PC-3 (cell line): Measurements from ENCODE around the gene UQCR11. TPM values are rescaled to one million over a fixed set of nuclear protein-coding genes. Genes with fewer than 3 reads are reported as not detected.

ENCODE experiments used
- ATAC-seq: fragments of 200-7000 bp; cut with Tn5 transposase; 2 replicates; pipeline ENCODE4 v1.9.1; 2020; ENCODE audit warnings: mild to moderate bottlenecking, moderate library complexity
- BruUV-seq: library from RNA; stranded (reverse); fragments of 400-500 nt; replicated peaks from 2 replicates; lab custom pipeline; 2021; lab: Mats Ljungman, UMichigan
- CTCF ChIA-PET: fragments of 300-600 bp; sonication (Branson Sonifier 250); formaldehyde crosslinking; loops from one replicate; lab custom pipeline; 2022; ENCODE audit warnings: antibody characterized with exemption; lab: Charles Lee
- POLR2A ChIA-PET: fragments of 300-600 bp; sonication (Branson Sonifier 250); formaldehyde crosslinking; loops from one replicate; lab custom pipeline; 2022; ENCODE audit warnings: antibody characterized with exemption; ENCODE audit not compliant: unreplicated experiment; lab: Charles Lee
- DNase-seq: peaks from one replicate; pipeline ENCODE4 v3.0.0-alpha.2; 2015
- H2AFZ ChIP-seq: fragments of 300-600 bp; sonication (generic); 2 replicates; pipeline ENCODE4 v1.6.0; 2016; ENCODE audit warnings: antibody characterized with exemption, low read length
- H3F3A ChIP-seq: fragments of 300-600 bp; sonication (generic); one replicate; pipeline ENCODE4 v1.6.0; 2017; ENCODE audit warnings: antibody characterized with exemption, low read length, control low read depth, mild to moderate bottlenecking; ENCODE audit not compliant: unreplicated experiment
- H3K27ac ChIP-seq: fragments of 300-600 bp; sonication (generic); 2 replicates; pipeline ENCODE4 v1.5.1; 2016; ENCODE audit warnings: mild to moderate bottlenecking, low read length
- H3K27me3 ChIP-seq: fragments of 300-600 bp; sonication (generic); 2 replicates; pipeline ENCODE4 v1.6.1; 2016; ENCODE audit warnings: low read length, mixed read lengths
- H3K36me3 ChIP-seq: fragments of 300-600 bp; sonication (generic); 2 replicates; pipeline ENCODE4 v1.6.1; 2016; ENCODE audit warnings: low read depth, mixed run types, low read length, mixed read lengths
- H3K4me1 ChIP-seq: fragments of 300-600 bp; sonication (generic); 2 replicates; pipeline ENCODE4 v1.5.1; 2016; ENCODE audit warnings: low read length; ENCODE audit not compliant: insufficient read depth
- H3K4me2 ChIP-seq: fragments of 300-600 bp; sonication (generic); 2 replicates; pipeline ENCODE4 v1.6.0; 2016; ENCODE audit warnings: low read length
- H3K4me3 ChIP-seq: fragments of 300-600 bp; sonication (generic); 2 replicates; pipeline ENCODE4 v1.5.1; 2016; ENCODE audit warnings: mild to moderate bottlenecking, low read length, mixed read lengths
- H3K79me2 ChIP-seq: fragments of 300-600 bp; sonication (generic); 2 replicates; pipeline ENCODE4 v1.6.1; 2017; ENCODE audit warnings: low read length, mixed read lengths
- H3K9ac ChIP-seq: fragments of 300-600 bp; sonication (generic); 2 replicates; pipeline ENCODE4 v1.6.0; 2016; ENCODE audit warnings: mild to moderate bottlenecking, low read length
- H3K9me2 ChIP-seq: fragments of 300-600 bp; sonication (generic); replicated peaks from 2 replicates; pipeline ENCODE4 v1.6.1; 2016; ENCODE audit warnings: mixed run types, low read length, mixed read lengths
- H3K9me3 ChIP-seq: fragments of 300-600 bp; sonication (generic); 2 replicates; pipeline ENCODE4 v1.6.1; 2016; ENCODE audit warnings: low read length, mixed read lengths
- H4K20me1 ChIP-seq: fragments of 300-600 bp; sonication (generic); 2 replicates; pipeline ENCODE4 v1.6.1; 2016; ENCODE audit warnings: low read length, mixed read lengths
- EZH2 ChIP-seq: fragments of 300-600 bp; sonication (generic); IDR thresholded peaks from one replicate; pipeline ENCODE4 v1.6.1; 2017; ENCODE audit warnings: antibody characterized with exemption, mild to moderate bottlenecking, low read length; ENCODE audit not compliant: unreplicated experiment
- EZH2phosphoT487 ChIP-seq: fragments of 300-600 bp; sonication (generic); IDR thresholded peaks from 2 replicates; pipeline ENCODE4 v1.6.1; 2018; ENCODE audit warnings: mild to moderate bottlenecking, antibody characterized with exemption, low read length, borderline replicate concordance
- intact Hi-C: fragments of 100-400 bp; cut with micrococcal nuclease; formaldehyde crosslinking; loops from 2 replicates; pipeline ENCODE4 v1.9.0; 2023
- total RNA-seq: library from RNA; depleted of rRNA; stranded (reverse); fragments of >200 nt; gene quantifications from 2 replicates; pipeline ENCODE4 v1.2.3, GENCODE V29; 2014
- TF ChIP-seq, protein P1 (sequence below): fragments of 300-600 bp; sonication (generic); conservative IDR thresholded peaks from 2 replicates; pipeline ENCODE4 v1.5.1; 2017; ENCODE audit warnings: antibody characterized with exemption, low read depth, mild to moderate bottlenecking, low read length

The UQCR11 gene
- total RNA-seq, 1 experiment from 2014 or later: 148 TPM

DNA sequence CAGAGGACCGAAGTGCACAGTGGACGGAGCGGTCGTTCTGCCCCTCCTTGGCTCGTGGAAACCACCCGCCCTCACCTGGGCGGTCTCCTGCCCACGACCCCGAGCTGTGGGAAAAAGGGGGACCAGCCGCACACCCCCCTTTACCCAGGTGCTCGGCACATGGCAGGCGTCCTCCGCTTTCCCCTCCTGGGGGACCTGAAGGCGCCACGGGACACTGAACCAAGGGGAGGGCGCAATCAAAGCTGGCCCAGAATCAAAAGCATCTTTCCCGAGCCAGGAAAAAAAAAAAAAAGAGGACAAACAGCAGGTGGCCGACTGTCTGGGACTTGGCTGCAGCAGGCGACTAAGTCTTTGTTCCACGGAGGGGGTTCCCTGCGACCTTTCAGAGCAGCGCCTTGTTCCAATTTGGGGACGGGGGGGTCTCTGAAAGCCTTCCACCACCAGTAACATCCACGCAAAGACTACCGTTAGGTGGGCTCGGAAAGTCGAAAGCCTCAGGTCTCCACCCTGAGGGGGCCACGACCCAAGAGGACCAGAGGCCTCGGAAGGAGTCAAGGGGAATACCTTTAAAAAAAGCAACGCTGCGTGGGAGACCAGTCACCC is 13.7 kb downstream of the UQCR11 start:
- peaks cover 43% of the 10 kb centered on the region for H3K79me2 ChIP-seq
- BruUV-seq: TSS peak; percentile 67
- CTCF ChIA-PET: interaction anchor here (0.9 to 1.0 kb wide), 2 partner anchors 45 to 82 kb away, joined by 3 read pairs; no protein-coding TSS in a partner anchor

DNA sequence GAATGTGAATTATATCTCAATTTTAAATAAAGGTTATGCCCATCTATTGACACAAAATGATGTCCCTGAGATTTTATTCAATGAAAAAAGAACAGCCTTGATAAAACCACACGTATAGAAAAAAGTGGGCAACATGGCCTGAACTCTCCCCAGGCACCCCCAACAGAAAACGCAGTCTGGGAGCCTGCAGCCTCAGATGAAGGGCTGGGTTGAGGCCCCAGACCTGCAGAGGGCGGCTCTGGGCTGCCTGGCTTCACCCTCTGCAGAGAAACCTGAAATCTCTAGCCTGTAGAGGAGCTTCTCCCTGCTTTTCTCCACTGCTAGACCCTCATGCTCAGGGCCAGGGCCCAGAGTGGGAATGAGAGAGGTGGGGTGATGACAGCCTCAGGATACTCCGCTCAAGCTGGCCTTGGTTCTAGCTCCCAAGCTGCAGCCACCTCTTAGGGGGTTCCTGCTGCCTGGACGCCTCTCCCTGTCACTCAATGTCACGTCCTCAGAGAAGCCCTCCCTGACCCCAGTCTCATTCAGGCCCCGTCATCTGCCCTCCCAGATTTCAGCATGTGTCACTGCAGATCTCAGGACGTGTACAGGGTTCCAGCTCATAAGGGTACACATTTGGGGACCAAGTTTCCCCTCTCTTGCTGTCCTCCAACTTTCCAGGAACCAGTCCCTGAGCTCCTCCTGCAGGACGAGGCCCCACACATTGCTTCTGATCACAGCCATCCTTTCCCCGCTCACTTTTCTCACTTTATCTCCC is 14.4 kb downstream of the UQCR11 start:
- peaks cover 47% of the 10 kb centered on the region for H3K79me2 ChIP-seq
- no peaks in the 10 kb centered on the region for H3K9me2 ChIP-seq
- no peak overlapping the region for H2AFZ ChIP-seq
- peak overlapping the region; percentile 86; the same call in 1 of the 2 replicates for H3K27ac ChIP-seq
- H3F3A ChIP-seq: no peaks in the 10 kb centered on the region
- no peaks in the 10 kb centered on the region for H4K20me1 ChIP-seq
- BruUV-seq: no TSS peak
- H3K36me3 ChIP-seq: no peaks in the 10 kb centered on the region
- H3K4me2 ChIP-seq: peak overlapping the region; percentile 97
- H3K4me3 ChIP-seq: peak overlapping the region; percentile 96
- no peak for DNase-seq
- POLR2A ChIA-PET: no interaction called here
- intact Hi-C loops: no loop called here
- TF ChIP-seq, protein P1, sequence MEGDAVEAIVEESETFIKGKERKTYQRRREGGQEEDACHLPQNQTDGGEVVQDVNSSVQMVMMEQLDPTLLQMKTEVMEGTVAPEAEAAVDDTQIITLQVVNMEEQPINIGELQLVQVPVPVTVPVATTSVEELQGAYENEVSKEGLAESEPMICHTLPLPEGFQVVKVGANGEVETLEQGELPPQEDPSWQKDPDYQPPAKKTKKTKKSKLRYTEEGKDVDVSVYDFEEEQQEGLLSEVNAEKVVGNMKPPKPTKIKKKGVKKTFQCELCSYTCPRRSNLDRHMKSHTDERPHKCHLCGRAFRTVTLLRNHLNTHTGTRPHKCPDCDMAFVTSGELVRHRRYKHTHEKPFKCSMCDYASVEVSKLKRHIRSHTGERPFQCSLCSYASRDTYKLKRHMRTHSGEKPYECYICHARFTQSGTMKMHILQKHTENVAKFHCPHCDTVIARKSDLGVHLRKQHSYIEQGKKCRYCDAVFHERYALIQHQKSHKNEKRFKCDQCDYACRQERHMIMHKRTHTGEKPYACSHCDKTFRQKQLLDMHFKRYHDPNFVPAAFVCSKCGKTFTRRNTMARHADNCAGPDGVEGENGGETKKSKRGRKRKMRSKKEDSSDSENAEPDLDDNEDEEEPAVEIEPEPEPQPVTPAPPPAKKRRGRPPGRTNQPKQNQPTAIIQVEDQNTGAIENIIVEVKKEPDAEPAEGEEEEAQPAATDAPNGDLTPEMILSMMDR: peak; percentile 27; the same call in 1 of the 2 replicates
- no peak for TF ChIP-seq EZH2
- H3K27me3 ChIP-seq: no peaks in the 10 kb centered on the region
- peak; percentile 14; the same call in 1 of the 2 replicates for ATAC-seq
- CTCF ChIA-PET: interaction anchor here (0.9 to 1.0 kb wide), 2 partner anchors 44 to 83 kb away, joined by 3 read pairs; no protein-coding TSS in a partner anchor
- H3K9me3 ChIP-seq: no peaks in the 10 kb centered on the region
- peak overlapping the region; percentile 100 for H3K9ac ChIP-seq
- 0 out of 2 replicates have a peak, but pooled peaks cover 12% of the 10 kb centered on the region for H3K4me1 ChIP-seq

More for the DNA sequence above, 13.7 kb downstream of the UQCR11 start:
- H2AFZ ChIP-seq: 0 out of 2 replicates have a peak overlapping the region, but pooled peaks have one; percentile 38
- H3K9me2 ChIP-seq: no peaks in the 10 kb centered on the region
- peak overlapping the region; percentile 100 for H3K9ac ChIP-seq
- no peaks in the 10 kb centered on the region for H3F3A ChIP-seq
- H4K20me1 ChIP-seq: no peaks in the 10 kb centered on the region
- no peaks in the 10 kb centered on the region for H3K27me3 ChIP-seq
- H3K36me3 ChIP-seq: no peaks in the 10 kb centered on the region
- H3K27ac ChIP-seq: peak overlapping the region; percentile 86
- no peak for DNase-seq
- 0 out of 2 replicates have a peak, but pooled peaks cover 12% of the 10 kb centered on the region for H3K4me1 ChIP-seq
- H3K9me3 ChIP-seq: no peaks in the 10 kb centered on the region
- TF ChIP-seq EZH2phosphoT487 (no peak), EZH2 (no peak)
- TF ChIP-seq, protein P1: no peak
- ATAC-seq: no peak
- H3K4me3 ChIP-seq: peak overlapping the region; percentile 96
- peak overlapping the region; percentile 97 for H3K4me2 ChIP-seq
- intact Hi-C loops: no loop called here
- POLR2A ChIA-PET: no interaction called here
